HG03460 (cell line): ENCODE data around the gene PDLIM4.

Source experiments
- ATAC-seq: cut with Tn5 transposase; IDR thresholded peaks from one replicate; pipeline ENCODE4 v1.9.1; 2021; ENCODE audit not compliant: unreplicated experiment

Gene PDLIM4

DNA sequence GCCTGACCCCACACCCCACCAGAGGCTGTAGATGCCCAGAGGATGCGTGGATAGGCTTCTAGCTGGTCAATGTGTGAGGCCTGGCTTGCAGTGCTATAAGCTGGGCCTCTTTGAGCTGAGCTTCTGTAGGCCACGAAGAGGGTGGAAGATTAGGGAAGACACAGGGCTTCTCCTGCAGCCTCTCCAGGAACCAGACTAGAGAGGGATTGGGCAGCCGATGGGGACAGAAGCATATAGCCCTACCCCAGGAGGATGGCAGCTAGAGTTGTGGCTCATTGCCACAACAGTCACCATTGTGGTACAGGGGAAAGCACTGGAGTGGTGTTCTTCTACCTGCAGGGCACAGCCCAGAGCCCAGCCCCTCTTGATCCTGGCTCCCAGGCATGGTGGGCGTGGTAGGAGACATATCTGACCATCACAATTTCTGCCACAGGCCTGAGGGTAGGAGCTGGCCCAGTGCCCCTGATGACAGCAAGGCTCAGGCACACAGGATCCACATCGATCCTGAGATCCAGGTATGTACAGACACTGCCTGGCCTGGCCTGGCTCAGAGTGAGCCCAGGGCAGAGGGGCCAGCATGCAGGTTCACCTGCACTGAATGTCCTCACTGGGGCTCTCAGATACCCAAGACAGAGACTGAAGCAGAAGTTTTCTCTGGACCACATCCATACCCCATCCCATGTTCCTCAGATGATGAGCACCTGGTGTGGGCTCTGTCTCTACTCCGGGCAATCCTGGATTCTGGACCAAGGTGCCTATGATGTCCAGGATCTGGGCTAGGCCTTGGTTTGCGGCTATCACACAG is 8.7 kb downstream of the PDLIM4 start:
- ATAC-seq, result no peak

DNA sequence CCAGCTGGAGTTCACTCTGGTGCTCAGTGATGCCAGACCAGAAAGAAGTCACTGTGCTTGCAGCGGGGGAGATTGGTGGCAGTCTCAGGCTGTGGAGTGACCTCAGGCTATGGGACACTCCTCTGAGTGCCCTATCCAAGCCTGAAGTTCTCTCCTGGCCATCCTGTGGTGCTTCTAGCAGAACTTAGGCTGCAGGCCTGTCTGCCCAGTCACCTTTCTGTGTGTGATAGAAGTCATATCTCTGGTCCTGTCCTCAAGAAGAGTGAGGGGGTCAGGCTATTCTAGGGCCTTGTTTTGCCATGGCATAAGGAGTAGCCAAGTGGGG is 9.3 kb downstream of the PDLIM4 start:
- ATAC-seq, result no peak

DNA sequence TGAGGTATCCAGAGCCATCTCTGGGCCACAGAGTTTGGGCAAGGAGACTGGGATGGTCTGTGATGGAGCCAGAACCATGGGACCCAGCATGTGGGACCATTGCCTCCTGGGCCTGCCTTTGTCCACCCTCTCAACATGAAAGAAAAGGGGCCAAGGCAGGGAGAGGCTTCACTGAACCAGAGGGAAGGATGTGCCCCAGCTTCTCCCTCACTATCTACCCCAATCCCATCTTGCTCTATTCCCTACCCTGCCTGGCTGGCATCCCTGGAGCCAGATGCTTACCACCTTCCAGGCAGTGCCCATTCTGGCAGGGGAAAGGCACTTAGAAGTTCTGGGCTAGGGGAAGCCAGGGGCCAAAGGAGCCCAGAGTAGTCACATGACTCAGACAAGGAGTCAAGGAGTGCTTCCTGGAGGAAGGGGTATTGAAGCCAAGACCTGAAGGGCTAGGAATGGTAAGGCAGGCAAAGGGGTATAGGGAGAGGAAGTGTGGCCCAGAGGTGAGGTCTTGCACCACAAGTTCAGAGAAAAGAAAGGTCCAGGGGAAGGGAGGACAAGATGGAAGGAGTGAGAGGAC is 9.8 kb downstream of the PDLIM4 start:
- ATAC-seq, result no peak

- peak; percentile 7 for ATAC-seq
Observed at GRCh38 chr5:132267931-132268768, 10.7 kb downstream of the PDLIM4 start.

DNA sequence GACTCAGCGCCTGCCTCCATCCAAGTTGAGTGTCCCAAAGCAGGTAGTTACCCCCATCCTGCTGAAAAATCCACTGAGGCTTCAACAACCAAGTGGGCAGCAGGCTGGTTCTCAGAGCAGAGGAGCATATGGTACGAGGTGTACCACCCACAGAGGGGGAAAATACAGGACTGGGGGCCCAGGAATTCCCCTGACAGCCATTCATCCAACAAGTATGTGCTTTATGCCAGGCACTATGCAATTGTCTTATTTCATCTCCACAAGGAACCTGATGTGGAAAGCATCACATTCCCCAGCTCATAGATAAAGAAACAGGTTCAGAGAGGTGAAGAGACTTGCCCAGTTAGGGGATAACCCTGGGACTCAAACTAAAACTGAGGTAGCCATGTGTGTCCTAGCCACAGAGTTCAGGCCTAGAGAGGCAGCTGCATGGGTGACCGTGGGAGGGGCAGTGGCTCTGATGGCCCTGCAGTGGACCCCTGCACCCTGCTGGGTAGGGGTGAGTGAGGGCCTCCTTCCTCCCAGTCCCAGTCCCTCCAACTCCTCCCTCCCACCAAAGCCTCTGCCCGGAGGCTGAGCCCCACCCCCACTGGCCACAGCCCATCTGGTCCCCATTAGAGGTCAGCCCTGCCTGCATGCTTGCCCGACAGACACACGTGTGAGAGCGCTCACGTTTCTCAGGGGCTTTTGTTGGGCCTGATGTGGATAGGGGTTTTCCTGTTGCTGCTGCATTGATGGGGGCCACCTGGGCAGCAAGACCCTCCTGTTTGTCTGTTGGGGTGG is 11.5 kb downstream of the PDLIM4 start:
- ATAC-seq, result peak; percentile 66

DNA sequence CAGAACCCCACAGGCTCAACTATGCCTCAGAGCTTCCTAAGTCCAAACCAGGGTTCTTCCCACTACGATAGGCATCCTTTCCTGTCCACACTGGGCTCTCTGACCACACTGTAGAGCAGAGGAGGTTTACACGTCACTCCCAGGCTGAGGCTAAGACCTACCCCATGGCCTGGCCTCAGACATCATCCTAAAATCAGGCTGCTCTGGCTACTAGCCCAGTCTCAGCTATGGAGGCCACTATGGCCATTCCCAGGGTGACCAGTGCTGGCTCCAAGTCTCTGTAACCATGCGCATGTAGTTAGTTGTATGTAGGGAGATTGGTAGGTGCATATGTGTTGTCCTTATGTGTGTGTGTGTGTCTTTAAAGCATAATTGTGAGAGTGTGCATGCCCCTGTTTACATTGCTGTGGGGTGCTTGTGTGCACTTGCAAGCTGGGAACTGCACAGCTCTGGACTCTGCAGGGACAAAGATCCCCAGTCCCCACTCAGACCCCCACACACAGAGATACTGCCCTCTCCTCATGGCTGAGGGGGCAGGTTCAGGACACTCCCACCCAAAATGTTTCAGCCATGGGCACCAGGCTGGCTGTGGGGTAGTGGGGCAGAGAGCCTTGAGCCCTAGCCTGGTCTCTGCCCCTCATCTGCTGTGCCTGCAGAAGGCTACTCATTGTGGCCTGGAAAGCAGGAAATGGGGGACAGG is 12.3 kb downstream of the PDLIM4 start:
- no peak for ATAC-seq

GRCh38 chr5:132270335-132270665 is 12.8 kb downstream of the PDLIM4 start:
- ATAC-seq, result no peak

DNA sequence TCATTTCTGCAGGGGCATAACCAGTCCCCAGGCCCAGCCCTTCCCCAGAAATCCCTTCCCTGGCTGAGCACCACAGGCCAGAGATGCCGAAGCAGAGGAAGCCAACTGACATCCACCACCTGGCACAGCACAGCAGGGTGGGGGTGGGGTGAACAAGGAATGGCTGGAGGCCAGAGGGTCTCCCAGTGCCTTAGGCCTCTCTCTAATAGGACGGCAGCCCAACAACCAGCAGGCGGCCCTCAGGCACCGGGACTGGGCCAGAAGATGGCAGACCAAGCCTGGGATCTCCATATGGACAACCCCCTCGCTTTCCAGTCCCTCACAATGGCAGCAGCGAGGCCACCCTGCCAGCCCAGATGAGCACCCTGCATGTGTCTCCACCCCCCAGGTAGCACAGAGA is 13.2 kb downstream of the PDLIM4 start:
- no peak for ATAC-seq

DNA sequence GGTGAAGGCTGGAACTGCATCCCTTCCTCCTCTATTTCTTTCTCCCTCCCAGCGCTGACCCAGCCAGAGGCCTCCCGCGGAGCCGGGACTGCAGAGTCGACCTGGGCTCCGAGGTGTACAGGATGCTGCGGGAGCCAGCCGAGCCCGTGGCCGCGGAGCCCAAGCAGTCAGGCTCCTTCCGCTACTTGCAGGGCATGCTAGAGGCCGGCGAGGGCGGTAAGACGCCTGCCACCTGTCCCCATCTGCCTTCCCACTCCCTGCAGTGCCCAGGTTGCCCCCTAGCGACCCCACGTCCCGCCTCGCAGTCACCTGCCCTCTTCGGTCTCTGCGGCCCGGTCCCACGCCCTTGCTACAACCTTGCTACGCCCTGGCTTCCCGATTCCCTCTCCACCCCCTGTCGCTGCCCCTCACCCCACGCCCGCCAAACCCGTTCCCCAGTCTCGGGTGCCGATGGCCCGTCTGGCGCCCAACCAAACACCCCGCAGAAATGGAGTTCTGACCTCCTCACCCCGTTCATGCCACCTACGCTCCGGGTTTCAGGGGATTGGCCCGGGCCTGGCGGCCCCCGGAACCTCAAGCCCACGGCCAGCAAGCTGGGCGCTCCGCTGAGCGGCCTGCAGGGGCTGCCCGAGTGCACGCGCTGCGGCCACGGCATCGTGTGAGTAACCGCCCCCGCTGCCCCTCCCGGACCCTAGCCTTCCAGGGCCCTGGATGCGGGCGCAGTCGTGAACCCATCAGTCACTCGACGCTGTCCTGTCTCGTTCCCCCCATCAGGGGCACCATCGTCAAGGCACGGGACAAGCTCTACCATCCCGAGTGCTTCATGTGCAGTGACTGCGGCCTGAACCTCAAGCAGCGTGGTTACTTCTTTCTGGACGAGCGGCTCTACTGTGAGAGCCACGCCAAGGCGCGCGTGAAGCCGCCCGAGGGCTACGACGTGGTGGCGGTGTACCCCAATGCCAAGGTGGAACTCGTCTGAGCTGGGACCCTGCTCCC is 14.1 kb downstream of the PDLIM4 start:
- ATAC-seq, result no peak

- no peak for ATAC-seq
Observed at GRCh38 chr5:132272311-132273210, 15.1 kb downstream of the PDLIM4 start.

GRCh38 chr5:132273631-132274030 is 16.1 kb downstream of the PDLIM4 start:
- ATAC-seq, result no peak

DNA sequence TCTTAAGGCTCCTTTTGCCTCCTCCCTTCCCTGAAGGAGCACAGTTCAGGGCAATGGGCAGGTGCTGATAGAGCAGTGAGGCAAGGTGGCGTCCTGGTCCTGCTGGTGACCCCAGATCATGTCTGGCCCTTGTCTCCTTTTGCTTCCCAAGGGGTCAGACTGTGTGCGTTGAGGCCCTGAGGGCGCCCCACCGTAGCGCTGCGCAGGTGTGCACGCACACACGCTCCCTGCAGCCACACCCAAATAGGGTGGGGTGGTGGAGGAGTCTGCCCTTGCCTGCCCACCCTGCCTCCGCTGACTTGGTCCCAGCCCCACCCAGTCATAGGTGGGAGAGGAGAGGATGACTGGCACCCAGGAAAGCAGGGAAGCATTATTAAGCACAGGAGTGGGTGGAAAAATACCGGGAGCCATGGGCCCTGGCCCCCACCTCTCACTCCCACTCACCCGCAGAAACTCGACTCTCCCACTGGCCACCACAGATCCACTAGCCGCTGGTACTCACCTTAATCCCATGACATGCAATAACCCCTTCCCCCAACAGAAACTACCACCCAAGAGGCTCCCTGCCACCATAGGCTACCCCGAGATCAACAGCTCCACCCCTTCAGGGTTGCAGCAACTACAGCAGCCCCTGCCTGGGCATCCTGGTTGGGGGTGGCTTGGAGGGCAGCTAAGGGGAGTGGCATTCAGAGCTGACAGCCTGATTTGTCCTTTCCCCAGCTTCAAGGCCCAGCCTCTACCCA is 16.7 kb downstream of the PDLIM4 start:
- no peak for ATAC-seq

DNA sequence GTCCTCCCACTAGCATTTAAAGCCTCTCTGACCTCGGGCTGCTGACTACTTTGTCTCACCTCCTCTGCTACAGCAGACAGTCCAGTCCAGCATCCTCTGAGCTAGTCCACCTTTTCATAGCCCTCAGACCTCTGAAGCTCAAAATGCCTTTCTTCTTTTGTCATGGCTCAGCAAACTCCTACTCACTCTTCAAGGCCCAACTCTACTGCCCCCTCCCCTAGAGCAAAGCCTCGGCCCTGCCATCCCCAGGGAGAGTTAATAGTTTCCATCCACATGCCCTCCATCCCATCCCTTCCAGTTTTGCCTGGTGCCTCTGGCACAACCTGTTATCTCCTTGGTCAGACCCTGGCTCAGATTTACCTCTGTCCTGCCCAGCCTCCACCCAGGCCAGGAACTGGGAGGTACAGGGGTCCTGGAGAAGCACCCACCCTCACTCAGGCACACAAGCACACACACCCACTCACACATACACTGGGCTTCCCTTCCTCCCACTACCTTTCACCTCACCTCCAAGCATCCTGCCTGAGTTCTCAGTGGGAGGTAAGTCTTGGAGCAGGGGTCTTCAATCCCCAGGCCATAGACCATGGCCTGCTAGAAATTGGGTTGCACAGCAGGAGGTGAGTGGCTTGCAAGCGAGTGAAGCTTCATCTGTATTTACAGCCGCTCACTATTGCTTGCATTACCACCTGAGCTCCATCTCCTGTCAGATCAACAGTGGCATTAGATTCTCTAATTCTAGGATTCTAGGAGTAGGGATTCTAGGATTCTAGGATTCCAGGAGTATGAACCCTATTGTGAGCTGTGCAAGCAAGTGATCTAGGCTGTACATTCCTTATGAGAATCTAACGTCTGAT is 18.1 kb downstream of the PDLIM4 start:
- ATAC-seq, result no peak

- ATAC-seq, result no peak
Observed at GRCh38 chr5:132277256-132277655, 19.8 kb downstream of the PDLIM4 start.

DNA sequence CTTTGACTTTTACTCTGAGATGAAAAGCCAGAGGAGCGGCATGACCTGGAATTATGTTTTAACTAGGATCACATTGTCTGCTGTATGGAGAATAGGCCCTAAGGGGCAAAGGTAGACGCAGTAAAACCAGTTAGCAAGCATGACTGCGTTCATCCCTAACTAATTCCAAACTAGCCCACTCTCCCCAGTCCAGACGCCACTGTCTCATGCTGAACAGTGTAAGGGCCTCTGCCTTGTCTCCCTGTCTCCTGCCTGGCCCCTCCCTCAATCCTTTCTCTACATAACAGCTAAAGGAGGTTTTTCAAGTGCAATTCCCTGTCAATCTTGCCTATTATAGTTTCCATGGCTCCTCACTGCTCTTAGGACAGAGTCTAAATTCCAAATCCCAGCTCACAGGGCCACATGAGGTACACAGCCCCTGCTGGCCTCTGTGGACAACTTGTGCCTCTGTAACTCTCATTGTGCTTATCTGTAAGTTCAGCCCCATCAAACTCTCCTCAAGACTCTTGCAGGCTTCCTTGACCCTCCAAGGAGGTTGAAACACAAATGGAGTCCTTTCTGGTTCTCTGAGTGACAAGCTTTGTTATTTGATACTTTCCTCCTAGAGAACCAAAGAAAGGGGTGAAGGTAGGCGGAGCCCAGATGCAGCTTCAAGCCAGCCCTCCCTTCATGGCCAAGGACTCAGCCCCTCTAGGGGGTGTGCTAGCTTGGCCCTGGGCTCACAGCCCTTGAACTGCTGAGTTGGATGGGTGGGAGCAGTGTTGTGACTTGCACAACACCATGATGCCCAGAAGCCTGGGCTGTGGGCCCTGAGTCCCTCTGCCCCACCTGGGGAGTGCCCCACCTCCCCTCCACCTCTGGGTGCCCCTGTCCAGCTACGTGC is 20.7 kb downstream of the PDLIM4 start:
- ATAC-seq, result no peak

DNA sequence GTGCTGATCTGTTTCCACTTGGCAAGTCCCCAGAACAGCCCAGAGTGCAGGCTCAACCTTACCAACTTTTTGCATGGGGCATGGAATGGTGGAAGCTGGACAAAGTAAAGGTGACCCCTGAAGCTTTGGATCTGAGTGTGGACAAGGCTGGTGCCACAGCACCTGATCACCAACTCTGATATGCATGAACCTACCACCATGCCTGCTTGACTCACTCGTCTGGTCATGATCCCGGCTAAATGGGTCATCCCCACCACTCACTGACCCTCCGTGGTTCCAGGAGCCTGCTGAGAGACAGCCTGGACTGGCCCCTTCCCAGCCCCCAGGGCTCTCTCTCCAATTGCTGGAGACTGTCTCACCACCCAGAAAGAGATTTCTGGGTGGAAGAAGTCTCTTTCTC is 22.3 kb downstream of the PDLIM4 start:
- no peak for ATAC-seq
